Jurkat, Clone E6-1 (cell line): ENCODE measurements around the gene CPA1.
A peak's percentile ranks its signal among the peaks of the same experiment; 100 is the strongest.

Experiments used
- DNase-seq: peaks from one replicate; pipeline ENCODE4 v3.0.0-alpha.2; 2011; ENCODE audit warnings: low read depth, low spot score
- H3K4me3 ChIP-seq: 2 replicates; pipeline ENCODE4 v1.5.1; 2011; ENCODE audit warnings: mild to moderate bottlenecking, low read length, control low read depth, moderate library complexity

CPA1 gene

GRCh38 chr7:130387628-130388403 lies 7.5 kb downstream of the CPA1 start:
- DNase-seq: no peak
- H3K4me3 ChIP-seq: no peak overlapping the region

DNA sequence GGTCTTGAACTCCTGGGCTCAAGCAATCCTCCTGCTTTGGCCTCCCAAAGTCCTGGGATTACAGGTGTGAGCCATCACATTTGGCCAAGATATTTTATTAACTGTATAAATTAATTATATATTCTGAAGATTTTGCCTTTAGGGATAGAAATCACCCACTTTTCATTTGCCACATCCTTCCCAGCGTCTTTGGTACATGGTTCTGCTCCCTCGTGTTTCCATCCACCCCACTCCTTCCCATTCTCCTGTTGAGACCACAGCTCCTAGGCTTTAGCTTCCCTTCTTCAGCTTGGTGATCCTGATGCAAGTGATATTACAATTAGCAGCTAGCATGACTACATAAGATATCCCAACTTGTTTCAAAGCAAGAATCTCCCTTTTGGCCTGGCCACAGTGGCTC lies 8.4 kb downstream of the CPA1 start:
- no peak overlapping the region for H3K4me3 ChIP-seq
- no peak for DNase-seq

DNA sequence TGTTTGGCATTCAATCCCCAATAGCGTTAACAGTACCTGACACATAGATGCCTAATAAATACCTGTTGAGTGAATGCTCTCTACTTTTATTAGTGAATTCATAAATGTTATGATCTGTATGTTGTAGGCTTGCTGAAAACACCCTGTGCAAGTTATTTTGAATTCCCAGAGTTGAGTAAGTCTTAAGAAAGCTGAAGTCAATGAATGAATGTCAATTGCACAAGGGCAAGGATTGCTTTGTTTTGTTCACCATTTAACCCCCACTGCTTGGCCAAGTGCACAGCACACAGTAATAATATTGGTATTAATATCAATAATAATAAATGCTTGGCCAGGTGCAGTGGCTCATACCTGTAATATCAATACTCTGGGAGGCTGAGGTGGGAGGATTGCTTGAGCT lies 10.2 kb downstream of the CPA1 start:
- H3K4me3 ChIP-seq: no peak overlapping the region
- DNase-seq: no peak

- H3K4me3 ChIP-seq: no peak overlapping the region
- no peak for DNase-seq
These were observed 12.8 kb downstream of the CPA1 start for GRCh38 chr7:130393101-130393561.

DNA sequence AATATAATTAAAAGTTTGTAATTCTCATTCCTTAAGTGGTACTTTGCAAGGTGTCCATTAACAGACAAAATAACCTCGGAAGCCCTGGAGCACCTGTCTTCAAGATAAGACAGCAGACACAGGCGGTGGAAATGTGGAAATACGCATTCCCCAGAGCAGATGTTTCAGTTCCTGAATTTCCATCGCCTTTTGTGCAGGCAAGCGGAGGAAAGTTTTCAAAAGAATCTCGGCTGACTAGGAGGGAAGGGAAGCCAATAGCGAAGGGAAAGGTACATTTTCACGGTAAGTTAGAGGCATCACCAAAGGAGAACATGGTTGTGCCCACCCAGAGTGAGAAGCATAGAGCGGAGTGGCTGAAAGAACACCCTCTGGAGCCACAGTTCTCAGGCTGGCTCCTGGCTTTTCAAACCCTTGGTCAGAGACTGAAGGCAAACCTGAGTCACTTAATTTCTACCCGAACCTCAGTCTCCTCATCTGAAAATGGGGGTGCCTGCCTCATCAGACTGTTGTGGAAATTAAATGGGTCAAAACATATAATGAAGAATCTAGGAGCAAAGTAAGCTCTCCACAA lies 13.6 kb downstream of the CPA1 start:
- no peak for DNase-seq
- H3K4me3 ChIP-seq: no peak overlapping the region

- no peak overlapping the region; the same call in 1 of the 2 replicates for H3K4me3 ChIP-seq
- peak; percentile 83 for DNase-seq
These were observed 14.3 kb downstream of the CPA1 start for GRCh38 chr7:130394421-130395195.

DNA sequence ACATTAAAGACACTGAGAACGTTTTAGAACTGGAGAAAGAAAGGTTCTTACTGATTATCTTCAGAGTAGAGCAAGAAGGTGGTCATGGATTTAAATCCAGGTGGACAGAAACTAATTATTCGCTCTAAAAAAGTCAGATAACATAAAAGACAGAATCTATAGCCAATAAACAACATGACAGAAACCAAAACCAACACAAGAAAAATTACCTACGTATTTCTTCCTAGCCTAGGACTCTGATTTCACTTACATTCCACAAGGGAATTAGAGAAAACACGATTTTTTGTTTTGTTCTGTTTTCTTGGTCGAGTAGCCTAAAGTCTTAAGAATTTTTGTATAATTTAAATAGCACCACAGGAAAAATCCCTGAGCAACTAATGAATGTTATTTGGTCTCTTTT lies 15.1 kb downstream of the CPA1 start:
- no peak overlapping the region for H3K4me3 ChIP-seq
- no peak for DNase-seq

- DNase-seq: no peak
- H3K4me3 ChIP-seq: no peak overlapping the region
These were observed 15.8 kb downstream of the CPA1 start for GRCh38 chr7:130396109-130396508.

GRCh38 chr7:130397051-130397757 lies 16.9 kb downstream of the CPA1 start:
- H3K4me3 ChIP-seq: no peak overlapping the region
- DNase-seq: no peak

GRCh38 chr7:130397758-130398073 lies 17.4 kb downstream of the CPA1 start:
- DNase-seq: no peak

GRCh38 chr7:130398526-130399090 lies 18.3 kb downstream of the CPA1 start:
- no peak overlapping the region for H3K4me3 ChIP-seq
- DNase-seq: no peak

More at GRCh38 chr7:130397758-130398073, 17.4 kb downstream of the CPA1 start:
- H3K4me3 ChIP-seq: no peak overlapping the region

GRCh38 chr7:130400120-130400572 lies 19.9 kb downstream of the CPA1 start:
- no peak overlapping the region for H3K4me3 ChIP-seq
- no peak for DNase-seq

GRCh38 chr7:130401101-130401500 lies 20.8 kb downstream of the CPA1 start:
- no peak overlapping the region for H3K4me3 ChIP-seq
- no peak for DNase-seq

DNA sequence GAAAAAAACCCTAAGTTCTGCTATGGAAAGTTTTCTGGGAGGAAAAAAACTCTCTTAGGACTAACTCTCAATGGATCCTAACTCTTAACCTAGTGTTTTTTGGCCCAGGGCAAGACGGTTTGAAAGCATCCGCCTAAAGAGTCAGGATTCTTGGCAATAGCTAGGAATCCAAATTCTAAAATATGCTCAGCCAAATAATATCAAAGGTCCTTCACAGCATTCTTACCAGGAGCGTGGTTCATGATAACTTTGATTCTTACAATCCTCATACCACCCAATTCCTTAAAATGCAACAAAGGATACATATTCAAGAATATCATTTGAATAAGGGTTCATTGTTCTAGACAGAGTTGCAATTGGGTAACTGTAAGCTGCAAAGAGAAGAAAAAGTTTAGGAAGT lies 21.3 kb downstream of the CPA1 start:
- DNase-seq: no peak
- no peak overlapping the region for H3K4me3 ChIP-seq

DNA sequence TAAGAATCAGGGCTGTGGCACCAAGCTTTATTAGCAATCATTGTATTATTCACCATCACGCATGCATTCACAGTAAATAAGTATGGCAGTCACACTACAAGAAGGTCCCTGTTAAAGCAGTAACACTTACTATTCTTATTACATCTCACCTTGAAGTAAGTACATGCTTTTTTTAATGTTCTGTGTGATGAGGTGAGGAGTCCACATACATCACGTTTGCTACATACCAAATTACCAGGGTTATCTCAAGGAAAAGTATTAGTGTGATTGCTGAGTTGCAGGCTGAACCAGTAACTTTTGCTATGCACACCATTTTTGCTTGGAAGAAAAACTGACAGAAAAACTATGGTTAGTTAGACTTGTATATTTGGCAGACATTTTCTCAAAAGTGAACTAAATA lies 24.7 kb downstream of the CPA1 start:
- DNase-seq: no peak
- H3K4me3 ChIP-seq: no peak overlapping the region

DNA sequence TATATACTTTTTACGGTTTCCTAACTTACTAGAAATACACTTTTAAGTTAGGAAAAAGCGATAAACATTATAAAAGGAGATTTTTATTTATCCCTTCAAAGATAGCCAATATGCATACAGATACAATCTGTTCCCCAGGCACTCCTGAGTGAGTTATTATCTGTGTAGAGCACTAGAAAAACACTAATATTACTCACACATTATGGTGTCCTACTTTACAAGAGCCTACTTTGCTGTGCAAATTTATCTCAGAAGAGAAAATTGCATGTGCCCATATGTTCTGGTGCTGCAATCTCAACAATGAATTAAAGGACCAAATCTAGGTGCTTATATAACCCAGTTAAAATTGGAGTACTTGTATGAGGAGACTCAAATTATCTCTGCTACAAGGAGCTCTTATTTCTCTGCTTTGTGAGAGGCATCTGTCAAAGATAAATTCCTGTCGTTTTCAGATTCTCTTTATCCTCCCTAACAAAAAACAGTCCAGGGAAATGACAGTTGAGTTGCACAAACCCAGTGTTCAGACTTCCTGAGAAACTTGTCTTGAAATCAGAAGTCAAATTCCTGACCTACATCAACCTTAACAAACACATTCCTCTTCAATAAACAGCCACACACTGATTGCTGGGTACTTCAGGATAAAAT lies 28.9 kb downstream of the CPA1 start:
- DNase-seq: no peak
- H3K4me3 ChIP-seq: no peak overlapping the region

DNA sequence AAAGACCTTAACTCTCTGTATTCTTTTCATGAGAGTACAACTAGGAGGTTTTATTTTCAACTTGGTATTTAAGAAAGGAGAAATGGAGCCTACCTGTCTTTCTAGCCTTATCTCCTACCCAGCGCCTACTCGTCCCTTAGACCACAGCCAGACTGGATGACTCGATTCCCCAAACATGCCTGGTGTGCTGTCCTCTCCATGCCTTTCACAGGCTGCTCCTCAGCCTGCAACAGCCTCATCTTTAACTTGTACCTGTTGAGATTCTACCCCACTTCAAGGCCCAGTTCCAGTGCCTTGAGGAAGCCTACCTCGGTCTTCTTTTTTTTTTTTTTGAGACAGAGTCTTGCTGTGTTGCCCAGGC lies 29.4 kb downstream of the CPA1 start:
- H3K4me3 ChIP-seq: no peak overlapping the region
- no peak for DNase-seq

- DNase-seq: no peak
These were observed 30.7 kb downstream of the CPA1 start for GRCh38 chr7:130410868-130411541.

More at GRCh38 chr7:130410868-130411541, 30.7 kb downstream of the CPA1 start:
- H3K4me3 ChIP-seq: no peak overlapping the region
